Sigmoid colon (tissue), 7 donors: ENCODE data around the gene CLTC. TPM values are rescaled to one million over a fixed set of nuclear protein-coding genes. Genes with fewer than 3 reads are reported as not detected.

Source experiments
- DNase-seq: peaks from one replicate; pipeline ENCODE4 v3.0.0-alpha.2; 2019
- H3K27ac ChIP-seq, 4 donors: fragments of 200-600 bp; sonication (generic); one replicate each; pipeline ENCODE4 v1.5.1; 2016 to 2019; ENCODE audit warnings: mild to moderate bottlenecking in 1 of 4
- H3K27me3 ChIP-seq, 3 donors: fragments of 200-600 bp; sonication (generic); one replicate each; pipeline ENCODE4 v1.5.1; 2019; ENCODE audit warnings: mild to moderate bottlenecking in 1 of 3
- H3K36me3 ChIP-seq, 4 donors: fragments of 200-600 bp; sonication (generic); one replicate each; pipeline ENCODE4 v1.5.1; 2016 to 2019
- H3K4me1 ChIP-seq, 4 donors: fragments of 200-600 bp; sonication (generic); one replicate each; pipeline ENCODE4 v1.5.1; 2017 to 2019
- H3K4me3 ChIP-seq, 4 donors: fragments of 200-600 bp; sonication (generic); one replicate each; pipeline ENCODE4 v1.5.1; 2017 to 2019; ENCODE audit warnings: mild to moderate bottlenecking in 2 of 4, moderate library complexity in 1 of 4
- H3K9me3 ChIP-seq, 4 donors: fragments of 200-600 bp in 3 of 4; sonication (generic) in 3 of 4; one replicate each; pipeline versions ENCODE4 v1.5.1 to v1.6.1; 2013 to 2019
- CTCF ChIP-seq, 4 experiments: fragments of 450-650 bp in 3 of 4; fragments of 200-600 bp in 1 of 4; IDR thresholded peaks; one replicate each; pipeline ENCODE4 v1.5.1; 2016 to 2019; ENCODE audit warnings: antibody characterized with exemption in 4 of 4, mild to moderate bottlenecking in 3 of 4, moderate library complexity in 2 of 4
- EP300 ChIP-seq, 4 donors: sonication (generic); formaldehyde crosslinking; IDR thresholded peaks; one replicate each; pipeline ENCODE4 v1.6.1; 2017; ENCODE audit warnings: antibody characterized with exemption in 4 of 4
- POLR2A ChIP-seq, 2 donors: fragments of 450-650 bp; IDR thresholded peaks; one replicate each; pipeline ENCODE4 v1.6.1; 2016; ENCODE audit warnings: antibody characterized with exemption in 2 of 2, mild to moderate bottlenecking in 2 of 2, moderate library complexity in 2 of 2
- POLR2AphosphoS5 ChIP-seq, 4 donors: sonication (generic); formaldehyde crosslinking; IDR thresholded peaks; one replicate each; pipeline ENCODE4 v1.6.1; 2017; ENCODE audit warnings: antibody characterized with exemption in 4 of 4
- WGBS, 2 donors: extraction: QIAGEN DNeasy Blood & Tissue Kit; methylation state at CpG; one replicate each; pipeline ENCODE4 v1.1.7; 2013; 5-methylcytosine and 5-hydroxymethylcytosine counted together
- intact Hi-C: fragments of 100-400 bp; cut with DNase I; formaldehyde crosslinking; loops from one replicate; pipeline ENCODE4 v1.15.1; 2023
- polyA plus RNA-seq, 3 donors: library from polyadenylated mRNA; stranded (reverse); fragments of 200-250 nt; gene quantifications; one replicate each; pipeline ENCODE4 v1.2.3, GENCODE V29; 2013
- total RNA-seq, 4 donors: library from RNA; depleted of rRNA; stranded (reverse); fragments of >200 nt; gene quantifications; one replicate each; pipeline ENCODE4 v1.1.0, GENCODE V29; 2016
- donor health status: healthy with polysubstance abuse.
- donor health status: Bipolar disorder and iron deficiency.
- donor health status: healthy.

CLTC gene
- total and polyA plus RNA-seq, 7 donors: 87.1 to 236 (median 206) TPM

GRCh38 chr17:59643159-59644140 lies 23.8 kb downstream of the CLTC start:
- H3K4me3 ChIP-seq: no peak overlapping the region
- peaks cover 0 to 47% (median 35%) of the 10 kb centered on the region in 4 donors for H3K4me1 ChIP-seq
- H3K27ac ChIP-seq: no peak overlapping the region
- no peaks in the 10 kb centered on the region for H3K27me3 ChIP-seq
- DNase-seq: no peak
- WGBS, 2 donors: 67 to 77% methylated on average over 5 of the region's 5 CpGs
- intact Hi-C loops: no loop called here
- no peak for TF ChIP-seq POLR2A (IDR thresholded peaks at IDR 0.05)
- no peak for TF ChIP-seq CTCF (IDR thresholded peaks at IDR 0.05)
- no peak for TF ChIP-seq EP300 (IDR thresholded peaks at IDR 0.05)
- TF ChIP-seq POLR2AphosphoS5 (IDR thresholded peaks at IDR 0.05): no peak
- H3K36me3 ChIP-seq: peaks cover 0 to 45% (median 3%) of the 10 kb centered on the region in 4 donors
- H3K9me3 ChIP-seq: no peaks in the 10 kb centered on the region

- 94 to 95% methylated on average over 6 of the region's 6 CpGs for WGBS, 2 donors
- H3K4me1 ChIP-seq: peaks cover 0 to 39% (median 21%) of the 10 kb centered on the region in 4 donors
- H3K36me3 ChIP-seq: peaks cover 0 to 83% (median 17%) of the 10 kb centered on the region in 4 donors
These were observed 27.6 kb downstream of the CLTC start for GRCh38 chr17:59647288-59647687.

GRCh38 chr17:59649886-59650285 lies 30.2 kb downstream of the CLTC start:
- TF ChIP-seq CTCF (IDR thresholded peaks at IDR 0.05) (no peak), POLR2A (IDR thresholded peaks at IDR 0.05) (no peak), EP300 (IDR thresholded peaks at IDR 0.05) (no peak), POLR2AphosphoS5 (IDR thresholded peaks at IDR 0.05) (no peak)
- Histone ChIP-seq H3K4me3 (no peak overlapping the region), H3K4me1 (peaks cover 0 to 18% (median 6%) of the 10 kb centered on the region in 4 donors), H3K9me3 (peaks cover 0 to 3% (median 0%) of the 10 kb centered on the region in 4 donors), H3K27me3 (no peaks in the 10 kb centered on the region), H3K36me3 (peaks cover 3 to 100% (median 30%) of the 10 kb centered on the region in 4 donors), H3K27ac (no peak overlapping the region)
- intact Hi-C loops: no loop called here
- DNase-seq: no peak

More at GRCh38 chr17:59647288-59647687, 27.6 kb downstream of the CLTC start:
- Histone ChIP-seq H3K4me3 (no peak overlapping the region), H3K9me3 (peaks cover 0 to 1% (median 0%) of the 10 kb centered on the region in 4 donors), H3K27ac (no peak overlapping the region), H3K27me3 (no peaks in the 10 kb centered on the region)
- intact Hi-C loops: no loop called here
- no peak for TF ChIP-seq POLR2AphosphoS5 (IDR thresholded peaks at IDR 0.05)
- no peak for TF ChIP-seq CTCF (IDR thresholded peaks at IDR 0.05)
- no peak for TF ChIP-seq EP300 (IDR thresholded peaks at IDR 0.05)
- TF ChIP-seq POLR2A (IDR thresholded peaks at IDR 0.05): no peak
- no peak for DNase-seq

GRCh38 chr17:59650642-59651041 lies 30.9 kb downstream of the CLTC start:
- H3K4me3 ChIP-seq: no peak overlapping the region
- 66 to 75% methylated on average over 1 of the region's 1 CpG for WGBS, 2 donors
- intact Hi-C loops: no loop called here
- no peak for TF ChIP-seq POLR2AphosphoS5 (IDR thresholded peaks at IDR 0.05)
- TF ChIP-seq EP300 (IDR thresholded peaks at IDR 0.05): no peak
- TF ChIP-seq CTCF (IDR thresholded peaks at IDR 0.05): no peak
- TF ChIP-seq POLR2A (IDR thresholded peaks at IDR 0.05): no peak
- no peak overlapping the region for H3K27ac ChIP-seq
- peaks cover 8 to 100% (median 36%) of the 10 kb centered on the region in 4 donors for H3K36me3 ChIP-seq
- peaks cover 0 to 3% (median 0%) of the 10 kb centered on the region in 4 donors for H3K9me3 ChIP-seq
- no peak for DNase-seq
- no peaks in the 10 kb centered on the region for H3K27me3 ChIP-seq
- peaks cover 0 to 15% (median 6%) of the 10 kb centered on the region in 4 donors for H3K4me1 ChIP-seq
